CD4-positive, CD25-positive, alpha-beta regulatory T cell (primary cell): Measurements from ENCODE around the gene C11orf16. TPM values are rescaled to one million over a fixed set of nuclear protein-coding genes. Genes with fewer than 3 reads are reported as not detected.
A peak's percentile ranks its signal among the peaks of the same experiment; 100 is the strongest.

Source experiments
- ATAC-seq, 2 donors: fragments of 150-1000 bp; cut with Tn5 transposase; one replicate each; pipeline ENCODE4 v1.10.0; 2021; ENCODE audit warnings: low read depth in 2 of 2, moderate number of reproducible peaks in 2 of 2, moderate library complexity in 1 of 2
- DNase-seq, 3 donors: peaks; one replicate each; pipeline versions ENCODE4 v3.0.0 to v3.0.0-alpha.2; 2012 to 2022; ENCODE audit warnings: mixed read lengths in 1 of 3
- H3K27ac ChIP-seq: one replicate; pipeline ENCODE4 v1.7.0; 2013; ENCODE audit warnings: mild to moderate bottlenecking, low read length; ENCODE audit not compliant: insufficient read depth, poor library complexity, severe bottlenecking
- H3K27me3 ChIP-seq: one replicate; pipeline ENCODE4 v1.7.0; 2013; ENCODE audit warnings: low read length; ENCODE audit not compliant: control insufficient read depth, insufficient read depth
- H3K36me3 ChIP-seq: one replicate; pipeline ENCODE4 v1.7.0; 2013; ENCODE audit warnings: mild to moderate bottlenecking, low read length, moderate library complexity; ENCODE audit not compliant: control insufficient read depth, insufficient read depth
- H3K4me1 ChIP-seq: 2 replicates; pipeline ENCODE4 v1.7.0; 2013; ENCODE audit warnings: mild to moderate bottlenecking, low read length; ENCODE audit not compliant: insufficient read depth, control insufficient read depth, poor library complexity, severe bottlenecking
- H3K4me3 ChIP-seq: one replicate; pipeline ENCODE4 v1.7.0; 2013; ENCODE audit warnings: low read depth, mild to moderate bottlenecking, low read length, moderate library complexity
- H3K9me3 ChIP-seq, 2 experiments: 1 replicate in 1 of 2; 2 replicates in 1 of 2; pipeline ENCODE4 v1.7.0; 2013; ENCODE audit warnings: low read length in 2 of 2, mild to moderate bottlenecking in 1 of 2, moderate library complexity in 1 of 2; ENCODE audit not compliant: control insufficient read depth in 2 of 2
- H3K27ac Mint-ChIP-seq, 3 donors: one replicate each; pipeline ENCODE4 v1.8.0; 2020 to 2022; ENCODE audit warnings: mild to moderate bottlenecking in 3 of 3, mixed read lengths in 3 of 3, moderate library complexity in 2 of 3
- H3K27me3 Mint-ChIP-seq: one replicate; pipeline ENCODE4 v1.8.0; 2022; ENCODE audit warnings: mild to moderate bottlenecking, mixed read lengths
- H3K36me3 Mint-ChIP-seq: one replicate; pipeline ENCODE4 v1.8.0; 2020; ENCODE audit warnings: mixed read lengths
- H3K4me1 Mint-ChIP-seq, 4 donors: one replicate each; pipeline ENCODE4 v1.8.0; 2020 to 2022; ENCODE audit warnings: mixed read lengths in 4 of 4, mild to moderate bottlenecking in 1 of 4
- H3K4me3 Mint-ChIP-seq, 4 donors: one replicate each; pipeline ENCODE4 v1.8.0; 2020 to 2022; ENCODE audit warnings: mild to moderate bottlenecking in 4 of 4, mixed read lengths in 4 of 4, moderate library complexity in 3 of 4
- H3K9me3 Mint-ChIP-seq, 7 donors: one replicate each; pipeline ENCODE4 v1.8.0; 2020 to 2022; ENCODE audit warnings: mixed read lengths in 7 of 7, mild to moderate bottlenecking in 3 of 7, moderate library complexity in 2 of 7
- polyA plus RNA-seq, 4 donors: library from polyadenylated mRNA; unstranded; fragments of 300-500 nt; fragmentation: Illumina TruSeq; gene quantifications; one replicate each; pipeline ENCODE4 v1.2.3, GENCODE V29; 2021
- total RNA-seq: library from RNA; stranded (reverse); gene quantifications from one replicate; pipeline ENCODE4 v1.2.3, GENCODE V29; 2022

Gene C11orf16
- total and polyA plus RNA-seq, 5 donors from 2014 or later = 0.09 TPM; not detected in 4

GRCh38 chr11:8917157-8917825 lies 15.5 kb downstream of the C11orf16 start:
- H3K27ac ChIP-seq = no peak overlapping the region
- peaks cover 15% of the 10 kb centered on the region for H3K4me1 ChIP-seq
- H3K27me3 ChIP-seq = no peaks in the 10 kb centered on the region
- no peak overlapping the region for H3K4me3 ChIP-seq
- H3K4me3 Mint-ChIP-seq = peak overlapping the region in 1 of 4 donors; percentile 22
- ATAC-seq (no peak), DNase-seq (peak in 1 of 3 donors; percentile 43)
- peaks cover 47% of the 10 kb centered on the region for H3K36me3 ChIP-seq
- H3K36me3 Mint-ChIP-seq = peaks cover 11% of the 10 kb centered on the region
- H3K27me3 Mint-ChIP-seq = no peaks in the 10 kb centered on the region
- H3K9me3 ChIP-seq = no peaks in the 10 kb centered on the region
- peaks cover 14 to 25% (median 18%) of the 10 kb centered on the region in 4 donors for H3K4me1 Mint-ChIP-seq
- no peaks in the 10 kb centered on the region for H3K9me3 Mint-ChIP-seq
- no peak overlapping the region for H3K27ac Mint-ChIP-seq

GRCh38 chr11:8914661-8915018 lies 18.1 kb downstream of the C11orf16 start:
- peaks cover 2% of the 10 kb centered on the region for H3K36me3 Mint-ChIP-seq

GRCh38 chr11:8913961-8914660 lies 18.6 kb downstream of the C11orf16 start:
- Mint-ChIP-seq H3K27ac (peak overlapping the region; percentile 92 to 96 (median 94)), H3K9me3 (no peaks in the 10 kb centered on the region), H3K27me3 (no peaks in the 10 kb centered on the region), H3K36me3 (peaks cover 2% of the 10 kb centered on the region), H3K4me3 (peak overlapping the region; percentile 82 to 91 (median 88)), H3K4me1 (peaks cover 14 to 43% (median 23%) of the 10 kb centered on the region in 4 donors)
- Histone ChIP-seq H3K27me3 (no peaks in the 10 kb centered on the region), H3K9me3 (no peaks in the 10 kb centered on the region), H3K27ac (peak overlapping the region; percentile 79), H3K36me3 (peaks cover 25% of the 10 kb centered on the region), H3K4me3 (peak overlapping the region; percentile 80), H3K4me1 (peaks cover 28% of the 10 kb centered on the region)
- peak; percentile 75 to 76 for ATAC-seq
- peak; percentile 29 to 81 (median 64) for DNase-seq

More at GRCh38 chr11:8914661-8915018, 18.1 kb downstream of the C11orf16 start:
- peaks cover 28% of the 10 kb centered on the region for H3K4me1 ChIP-seq
- Mint-ChIP-seq H3K27me3 (no peaks in the 10 kb centered on the region), H3K27ac (peak overlapping the region; percentile 92 to 96 (median 94)), H3K9me3 (no peaks in the 10 kb centered on the region), H3K4me3 (peak overlapping the region; percentile 82 to 91 (median 88)), H3K4me1 (peaks cover 14 to 39% (median 22%) of the 10 kb centered on the region in 4 donors)
- H3K27me3 ChIP-seq = no peaks in the 10 kb centered on the region
- no peak for ATAC-seq
- H3K4me3 ChIP-seq = peak overlapping the region; percentile 80
- H3K9me3 ChIP-seq = no peaks in the 10 kb centered on the region
- DNase-seq = no peak
- H3K36me3 ChIP-seq = peaks cover 29% of the 10 kb centered on the region
- peak overlapping the region; percentile 79 for H3K27ac ChIP-seq

GRCh38 chr11:8911029-8911823 lies 21.5 kb downstream of the C11orf16 start, which contains the start of gene AKIP1:
AKIP1 (plus strand) TSS chr11:8911189; CDS start chr11:8911450, 261 bp downstream.
- no peaks in the 10 kb centered on the region for H3K9me3 Mint-ChIP-seq
- H3K4me3 Mint-ChIP-seq = peak within 1 kb of the TSS; percentile 89 to 96 (median 92)
- H3K4me1 ChIP-seq = peaks cover 31% of the 10 kb centered on the region
- peak; percentile 50 for ATAC-seq
- H3K9me3 ChIP-seq = no peaks in the 10 kb centered on the region
- no peaks in the 10 kb centered on the region for H3K36me3 Mint-ChIP-seq
- H3K27ac ChIP-seq = peak within 1 kb of the TSS; percentile 73
- no peaks in the 10 kb centered on the region for H3K27me3 ChIP-seq
- H3K27ac Mint-ChIP-seq = peak within 1 kb of the TSS; percentile 79 to 86 (median 85)
- no peaks in the 10 kb centered on the region for H3K36me3 ChIP-seq
- H3K4me1 Mint-ChIP-seq = peaks cover 14 to 51% (median 32%) of the 10 kb centered on the region in 4 donors
- no peaks in the 10 kb centered on the region for H3K27me3 Mint-ChIP-seq
- peak; percentile 71 to 83 (median 82) for DNase-seq
- H3K4me3 ChIP-seq = peak within 1 kb of the TSS; percentile 76

GRCh38 chr11:8910649-8911026 lies 22.1 kb downstream of the C11orf16 start:
- ATAC-seq (peak in 1 of 2 donors; percentile 8), DNase-seq (peak in 2 of 3 donors; percentile 32 to 37)
- H3K27me3 ChIP-seq = no peaks in the 10 kb centered on the region

GRCh38 chr11:8908099-8908498 lies 24.6 kb downstream of the C11orf16 start:
- no peaks in the 10 kb centered on the region for H3K36me3 Mint-ChIP-seq
- Histone ChIP-seq H3K4me1 (peaks cover 17% of the 10 kb centered on the region), H3K4me3 (peak overlapping the region; percentile 70), H3K27ac (no peak overlapping the region), H3K27me3 (no peaks in the 10 kb centered on the region), H3K9me3 (no peaks in the 10 kb centered on the region), H3K36me3 (no peaks in the 10 kb centered on the region)
- H3K27ac Mint-ChIP-seq = peak overlapping the region in 1 of 3 donors; percentile 5
- ATAC-seq (no peak), DNase-seq (no peak)
- no peaks in the 10 kb centered on the region for H3K27me3 Mint-ChIP-seq
- H3K9me3 Mint-ChIP-seq = no peaks in the 10 kb centered on the region
- H3K4me3 Mint-ChIP-seq = peak overlapping the region in 3 of 4 donors; percentile 7 to 89 (median 52)
- peaks cover 4 to 38% (median 19%) of the 10 kb centered on the region in 4 donors for H3K4me1 Mint-ChIP-seq

More at GRCh38 chr11:8910649-8911026, 22.1 kb downstream of the C11orf16 start:
- Mint-ChIP-seq H3K27ac (peak overlapping the region in 1 of 3 donors; percentile 79), H3K4me1 (peaks cover 14 to 54% (median 33%) of the 10 kb centered on the region in 4 donors), H3K36me3 (no peaks in the 10 kb centered on the region), H3K4me3 (peak overlapping the region; percentile 89 to 92 (median 90)), H3K27me3 (no peaks in the 10 kb centered on the region), H3K9me3 (no peaks in the 10 kb centered on the region)
- Histone ChIP-seq H3K9me3 (no peaks in the 10 kb centered on the region), H3K27ac (peak overlapping the region; percentile 73), H3K4me1 (peaks cover 31% of the 10 kb centered on the region), H3K36me3 (no peaks in the 10 kb centered on the region), H3K4me3 (peak overlapping the region; percentile 74)

GRCh38 chr11:8907116-8907515 lies 25.6 kb downstream of the C11orf16 start:
- Histone ChIP-seq H3K9me3 (no peaks in the 10 kb centered on the region), H3K36me3 (no peaks in the 10 kb centered on the region), H3K4me1 (peaks cover 15% of the 10 kb centered on the region), H3K27me3 (no peaks in the 10 kb centered on the region), H3K4me3 (peak overlapping the region; percentile 70), H3K27ac (no peak overlapping the region)
- peaks cover 4 to 31% (median 17%) of the 10 kb centered on the region in 4 donors for H3K4me1 Mint-ChIP-seq
- ATAC-seq (no peak), DNase-seq (no peak)
- H3K27me3 Mint-ChIP-seq = peaks cover 5% of the 10 kb centered on the region
- no peak overlapping the region for H3K27ac Mint-ChIP-seq
- peak overlapping the region in 2 of 4 donors; percentile 1 to 7 for H3K4me3 Mint-ChIP-seq
- H3K9me3 Mint-ChIP-seq = peaks cover 0 to 5% (median 0%) of the 10 kb centered on the region in 7 donors
- H3K36me3 Mint-ChIP-seq = no peaks in the 10 kb centered on the region
